Stimulated activated CD8-positive, alpha-beta memory T cell treated with anti-CD3 and anti-CD28 coated beads, Interleukin-2, amount 100 ng/mL, for 1 hour (primary cell): Measurements from ENCODE around the gene TBCA.

Experiments
- DNase-seq, 2 donors: peaks; one replicate each; pipeline ENCODE4 v3.0.0-alpha.2; 2020; ENCODE audit warnings: low read depth in 2 of 2

The TBCA gene

DNA sequence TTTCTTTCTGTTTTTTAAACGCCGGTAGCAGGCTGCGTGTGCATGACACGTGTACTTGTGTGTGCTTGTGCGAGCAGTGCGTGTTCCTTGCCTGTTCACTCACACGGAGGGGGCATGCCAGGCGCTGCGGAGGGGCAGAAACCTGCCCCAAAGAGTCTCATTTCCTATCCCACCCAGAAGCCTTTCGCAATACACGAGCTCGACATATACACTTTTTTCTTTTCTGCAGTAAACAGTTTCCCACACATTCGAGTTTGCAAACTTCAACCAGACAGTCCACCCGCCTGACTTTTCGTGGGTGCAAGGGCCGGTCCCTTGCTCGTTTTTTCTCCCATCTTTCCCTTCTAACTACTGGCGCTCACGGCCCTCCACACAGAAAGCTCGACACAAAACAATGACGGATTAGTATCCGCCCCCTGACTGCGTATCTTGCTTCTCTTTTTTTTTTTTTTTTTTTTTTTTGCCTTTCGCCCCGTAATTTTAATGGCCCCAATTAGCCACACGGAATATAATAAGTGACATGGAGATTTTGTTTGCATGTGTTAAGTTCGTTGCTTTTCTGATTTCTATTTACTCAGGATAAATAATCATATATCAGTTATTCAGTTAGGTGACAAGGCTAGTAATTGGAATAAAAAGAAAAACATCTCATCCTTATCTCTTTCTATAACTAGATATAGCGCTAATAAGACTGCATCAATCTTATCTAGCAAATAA lies 132.3 kb downstream of the TBCA start:
- no peak for DNase-seq

- no peak for DNase-seq
Observed at GRCh38 chr5:77642738-77643653, 133.1 kb downstream of the TBCA start.

DNA sequence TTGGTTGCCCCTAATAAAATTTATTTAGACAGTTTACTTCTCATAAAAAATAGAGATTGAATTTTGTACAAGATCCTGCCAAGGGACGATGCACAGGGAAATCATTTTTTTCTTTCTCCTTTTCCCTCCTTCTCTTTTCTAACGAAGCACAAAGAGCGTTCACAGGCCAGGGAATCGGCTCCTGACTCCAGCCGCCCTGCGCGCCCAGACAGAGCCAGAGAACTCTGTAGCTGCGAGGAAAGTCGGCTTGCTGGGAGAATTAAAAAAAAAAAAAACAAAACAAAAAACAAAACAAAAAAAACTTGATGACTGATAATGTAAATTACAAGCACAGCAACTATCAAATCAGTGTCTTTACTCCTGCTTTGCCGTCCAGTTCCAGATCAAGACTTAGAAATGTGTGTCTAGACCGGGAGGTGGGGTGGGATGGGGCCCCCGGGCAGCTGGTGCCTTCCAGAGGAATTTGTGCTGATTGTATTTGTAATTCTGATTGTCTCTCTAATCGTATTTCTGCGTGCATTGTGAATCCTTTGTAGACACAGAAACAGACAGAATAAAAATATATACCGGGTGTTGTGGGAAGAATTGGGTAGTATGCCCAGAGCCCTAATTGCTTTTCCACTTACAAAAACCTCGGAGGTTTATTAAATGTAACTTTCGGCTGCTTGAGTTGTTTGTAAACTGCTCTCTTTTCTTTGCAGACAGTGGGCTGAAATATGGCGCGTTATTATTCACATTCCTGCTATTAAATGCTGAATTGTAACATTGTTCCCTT lies 134.0 kb downstream of the TBCA start:
- DNase-seq, result no peak

- DNase-seq, result no peak
Observed at GRCh38 chr5:77641397-77641943, 134.7 kb downstream of the TBCA start.
